GM23248 (cell line): ENCODE measurements around the gene RABIF. TPM values are rescaled to one million over a fixed set of nuclear protein-coding genes. Genes with fewer than 3 reads are reported as not detected.

ENCODE experiments used
- polyA plus RNA-seq: library from polyadenylated mRNA; unstranded; fragments of >200 nt; fragmentation: Nextera tagmentation; extraction: Ambion mirVana; gene quantifications from 2 replicates; pipeline ENCODE4 v1.2.1, GENCODE V29; 2016
- small RNA-seq: library from RNA; depleted of rRNA; stranded (forward); fragments of <200 nt; gene quantifications from one replicate; pipeline ENCODE3, GENCODE V24; 2014; ENCODE audit warnings: low read depth, low replicate concordance
- total RNA-seq: library from RNA; depleted of rRNA; stranded (reverse); fragments of >200 nt; shearing (Covaris generic); gene quantifications from 2 replicates; pipeline ENCODE4 v1.2.3, GENCODE V29; 2014; rRNA removed

Gene RABIF
- total and polyA plus RNA-seq, 2 experiments from 2014 or later: 7.2 to 17.0 TPM

Small RNA genes within 50 kb of the gene (small RNA-seq; reads per million reads assigned to genes)
- not detected for gene RF00019

Other genes with a start within 250 kb of the RABIF start
- gene SYT2, start 178.7 kb downstream of the RABIF start, total RNA-seq: not detected in 2 replicates
- gene SYT2, start 178.7 kb downstream of the RABIF start, polyA plus RNA-seq: 0.03 and 0.05 TPM in 2 replicates
- gene KDM5B, start 80.7 kb downstream of the RABIF start, total RNA-seq: 64.3 and 74.7 TPM in 2 replicates
- gene KDM5B, start 80.7 kb downstream of the RABIF start, polyA plus RNA-seq: 74.4 and 79.5 TPM in 2 replicates
- gene PCAT6, start 78.2 kb downstream of the RABIF start, total RNA-seq: not detected in 2 replicates
- 9.4 and 13.9 TPM in 2 replicates for gene PCAT6, start 78.2 kb downstream of the RABIF start, polyA plus RNA-seq
- 20.8 and 21.4 TPM in 2 replicates for gene KLHL12, start 38.1 kb upstream of the RABIF start, total RNA-seq
- gene KLHL12, start 38.1 kb upstream of the RABIF start, polyA plus RNA-seq: 20.4 and 22.0 TPM in 2 replicates
- 83.2 and 101 TPM in 2 replicates for gene ADIPOR1, start 69.2 kb upstream of the RABIF start, total RNA-seq
- 110 and 111 TPM in 2 replicates for gene ADIPOR1, start 69.2 kb upstream of the RABIF start, polyA plus RNA-seq
- 28.7 and 32.9 TPM in 2 replicates for gene CYB5R1, start 78.1 kb upstream of the RABIF start, total RNA-seq
- gene CYB5R1, start 78.1 kb upstream of the RABIF start, polyA plus RNA-seq: 40.7 and 45.9 TPM in 2 replicates
- 92.7 and 111 TPM in 2 replicates for gene TMEM183A, start 118.2 kb upstream of the RABIF start, total RNA-seq
- 57.3 TPM in 2 replicates for gene TMEM183A, start 118.2 kb upstream of the RABIF start, polyA plus RNA-seq
- 13.6 and 16.1 TPM in 2 replicates for gene PPFIA4, start 137.3 kb upstream of the RABIF start, total RNA-seq
- 3.2 and 4.9 TPM in 2 replicates for gene PPFIA4, start 137.3 kb upstream of the RABIF start, polyA plus RNA-seq
- gene MYOG, start 196.9 kb upstream of the RABIF start, total RNA-seq: not detected in 2 replicates
- not detected in 2 replicates for gene MYOG, start 196.9 kb upstream of the RABIF start, polyA plus RNA-seq
- 0.89 and 5.8 TPM in 2 replicates for gene ADORA1, start 238.6 kb upstream of the RABIF start, total RNA-seq
- 2.2 and 3.3 TPM in 2 replicates for gene ADORA1, start 238.6 kb upstream of the RABIF start, polyA plus RNA-seq